NOMO-1 treated with DMSO at 0.1 percent for 48 hours (cell line): ENCODE measurements around the gene SLC38A9.
"Not testable (repeated sequence)": the region's sequence is repeated elsewhere in the genome, so short reads cannot be mapped to it uniquely, and the experiment has no call there.

Source experiments
- DNase-seq: peaks from one replicate; lab custom pipeline; 2025; ENCODE audit not compliant: unreplicated experiment; lab: John Stamatoyannopoulos, UW

SLC38A9 gene

DNA sequence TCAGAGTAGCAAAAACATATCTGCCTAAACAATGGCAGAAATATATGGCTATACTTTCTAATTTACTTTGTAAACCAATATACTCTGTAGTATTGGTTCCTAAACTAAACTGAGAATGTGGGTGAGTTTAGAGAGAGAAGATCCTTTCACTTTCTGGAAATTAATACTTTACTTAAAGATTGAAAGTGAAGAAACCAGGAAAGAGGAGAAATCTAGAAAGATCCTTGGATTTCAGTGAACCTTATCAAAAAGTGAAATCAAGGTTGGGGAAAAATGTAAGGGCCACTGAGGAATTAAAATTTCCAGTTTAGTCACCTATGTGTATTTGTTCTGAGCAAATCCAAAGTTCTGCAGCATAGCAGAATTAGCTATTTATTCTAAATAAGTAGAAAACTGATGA, 5.9 kb downstream of the SLC38A9 start:
- DNase-seq = no peak

DNA sequence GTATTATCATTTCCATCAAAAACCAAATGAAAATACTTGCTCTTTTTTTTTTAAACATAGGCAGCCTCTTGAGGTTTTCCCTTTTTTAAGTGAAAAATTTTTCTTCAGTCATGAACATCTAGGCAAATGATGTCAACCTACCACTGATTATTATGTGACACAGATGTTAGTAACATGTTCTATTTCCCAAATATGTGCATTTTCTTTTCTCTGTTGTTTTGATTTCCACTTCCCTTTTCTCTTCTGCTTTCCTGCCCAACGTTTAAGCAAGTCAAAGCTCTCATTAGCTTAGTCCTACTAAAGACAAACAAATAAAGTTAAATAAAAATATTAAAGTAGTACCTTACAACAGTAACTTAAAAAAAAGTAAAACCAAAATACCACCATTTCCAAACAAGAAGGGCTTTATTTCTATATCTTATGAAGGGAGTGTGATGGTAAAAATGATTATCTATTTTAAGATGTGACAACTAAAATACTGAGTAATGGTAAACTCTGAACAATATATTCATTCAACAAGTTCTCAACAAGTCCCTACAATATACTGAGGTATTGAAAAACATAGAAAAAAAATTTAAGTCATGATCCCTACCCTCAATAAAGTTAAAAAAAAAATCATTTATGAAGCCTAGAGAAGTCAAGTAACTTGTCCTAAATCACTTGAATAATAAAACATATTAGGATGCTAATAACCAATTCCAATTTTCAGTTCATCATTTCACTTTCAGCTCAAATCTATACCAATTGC, 9.4 kb downstream of the SLC38A9 start:
- DNase-seq = peak; percentile 70

DNA sequence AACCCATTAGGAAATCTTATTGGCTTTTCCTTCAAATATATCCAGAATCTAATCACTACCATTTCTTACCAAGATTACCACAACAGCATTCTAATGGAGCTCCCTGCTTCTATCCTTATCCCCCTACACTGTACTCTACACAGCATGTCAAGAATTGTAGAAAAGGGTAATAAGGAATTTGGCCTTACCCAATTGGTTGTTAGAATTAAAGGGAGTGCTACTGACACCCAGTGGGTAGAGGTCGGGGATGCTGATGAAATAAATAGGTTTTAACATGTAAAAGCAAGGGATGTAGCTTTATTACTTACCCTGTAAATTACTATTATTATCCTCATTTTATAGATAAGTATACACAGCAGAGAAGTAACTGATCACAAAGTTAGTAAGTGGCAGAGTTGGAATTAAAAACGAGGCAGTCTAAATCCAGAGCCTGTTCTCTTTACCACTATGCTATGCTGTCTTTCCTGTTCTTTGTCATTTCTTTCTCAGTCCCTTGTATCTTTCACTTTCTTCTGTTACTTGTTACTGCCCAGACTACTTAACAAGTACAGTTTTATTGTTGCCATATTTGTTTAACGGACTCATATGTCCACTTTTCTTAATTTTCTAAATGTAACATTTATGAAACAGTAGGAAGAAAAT, 10.5 kb downstream of the SLC38A9 start:
- DNase-seq = no peak

DNA sequence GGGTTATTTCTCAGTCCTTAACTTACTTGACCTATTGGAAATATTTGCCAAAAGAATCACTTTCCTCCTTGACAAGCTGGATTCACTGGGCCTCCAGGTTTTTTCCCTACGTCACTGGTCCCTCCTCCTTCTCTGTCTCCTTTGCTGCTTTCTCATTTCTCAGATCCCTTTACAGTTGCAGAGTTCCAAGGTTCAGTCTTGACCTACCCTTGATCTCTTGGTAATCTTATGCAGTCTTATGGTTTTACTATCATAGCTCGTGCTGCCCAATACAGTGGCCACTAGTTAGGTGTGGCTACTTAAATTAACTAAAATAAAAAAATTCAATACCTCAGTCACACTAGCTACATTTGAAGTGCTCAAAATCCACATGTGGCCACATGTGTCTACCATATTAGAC, 11.4 kb downstream of the SLC38A9 start:
- no peak for DNase-seq

DNA sequence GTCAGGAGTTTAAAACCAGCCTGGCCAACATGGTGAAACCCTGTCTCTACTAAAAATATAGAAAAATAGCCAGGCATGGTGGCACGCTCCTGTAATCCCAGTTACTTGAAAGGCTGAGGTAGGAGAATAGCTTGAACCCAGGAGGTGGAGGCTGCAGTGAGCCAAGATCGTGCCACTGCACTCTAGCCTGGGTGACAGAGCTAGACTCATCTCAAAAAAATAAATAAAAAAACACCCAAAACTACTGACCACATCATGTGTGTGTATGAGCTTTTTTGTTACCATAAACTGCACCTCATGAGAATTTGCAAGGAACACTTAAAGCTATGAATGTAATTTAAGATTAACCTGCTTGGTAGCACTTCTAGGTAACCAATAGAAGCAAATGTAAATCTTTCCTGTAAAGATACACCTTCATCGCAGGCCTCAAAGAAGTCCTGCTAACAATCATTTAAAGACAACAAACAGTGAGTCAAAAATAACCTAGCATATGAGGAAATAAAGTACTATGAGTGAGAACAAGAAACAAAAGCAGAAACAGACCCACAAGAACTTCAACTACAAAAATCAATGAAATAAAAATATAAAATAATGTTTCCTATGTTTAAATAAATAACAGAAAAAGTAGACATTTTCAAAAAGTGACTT, 13.0 kb downstream of the SLC38A9 start:
- peak; percentile 31 for DNase-seq

DNA sequence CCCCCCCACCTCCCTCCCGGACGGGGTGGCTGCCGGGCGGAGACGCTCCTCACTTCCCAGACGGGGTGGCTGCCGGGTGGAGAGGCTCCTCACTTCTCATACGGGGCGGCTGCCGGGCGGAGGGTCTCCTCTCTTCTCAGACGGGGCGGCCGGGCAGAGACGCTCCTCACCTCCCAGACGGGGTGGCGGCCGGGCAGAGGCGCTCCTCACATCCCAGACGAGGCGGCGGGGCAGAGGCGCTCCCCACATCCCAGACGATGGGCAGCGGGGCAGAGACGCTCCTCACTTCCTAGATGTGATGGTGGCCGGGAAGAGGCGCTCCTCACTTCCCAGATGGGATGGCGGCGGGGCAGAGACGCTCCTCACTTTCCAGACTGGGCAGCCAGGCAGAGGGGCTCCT, 15.4 kb downstream of the SLC38A9 start:
- not testable (repeated sequence) for DNase-seq

DNA sequence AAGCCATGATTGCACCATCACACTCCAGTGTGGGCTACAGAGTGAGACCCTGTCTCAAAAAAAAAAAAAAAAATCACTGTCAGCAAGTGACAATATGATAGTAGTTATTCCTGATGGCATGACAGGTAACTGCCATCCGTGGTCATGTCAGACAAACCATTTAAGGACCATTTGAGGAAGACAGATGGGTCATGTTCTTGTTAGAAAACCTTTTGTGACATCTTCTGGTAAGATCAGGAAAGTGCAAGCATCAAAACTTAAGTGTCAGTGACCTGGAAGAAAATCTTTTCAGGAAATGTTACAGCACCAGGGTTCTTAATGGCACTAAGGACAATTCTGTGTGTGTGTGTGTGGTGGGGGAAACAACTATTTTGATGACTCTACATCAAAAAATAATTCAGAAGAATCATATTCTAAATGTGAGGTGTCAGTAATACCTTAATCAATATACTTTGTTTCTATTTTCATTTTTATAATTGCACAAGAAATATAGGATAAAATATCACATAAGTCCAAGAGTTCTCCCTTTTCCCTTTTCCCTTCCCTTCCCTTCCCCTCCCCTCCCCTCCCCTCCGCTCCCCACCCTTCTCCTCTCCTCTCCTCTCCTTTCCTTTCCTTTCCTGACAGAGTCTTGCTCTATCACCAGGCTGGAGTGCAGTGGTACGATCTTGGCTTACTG, 17.8 kb downstream of the SLC38A9 start:
- peak; percentile 39 for DNase-seq

DNA sequence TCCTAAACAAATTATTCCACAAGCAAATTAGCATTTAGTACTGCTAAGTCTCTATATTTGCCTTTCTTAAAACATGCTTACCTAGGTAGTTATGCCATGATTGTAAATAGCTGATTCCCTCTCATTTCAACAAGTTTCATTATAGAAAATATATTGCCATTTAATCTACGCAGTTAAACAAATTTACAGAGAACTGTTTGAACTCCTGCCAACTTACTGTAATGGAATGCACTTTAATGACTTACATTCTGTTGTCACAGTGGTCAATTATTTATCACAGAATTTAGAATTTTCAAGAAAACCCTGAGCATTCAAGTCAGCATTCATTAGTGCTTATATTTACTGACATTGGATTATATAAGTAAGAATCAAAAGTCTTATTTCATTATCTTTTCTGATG, 19.6 kb downstream of the SLC38A9 start:
- DNase-seq = no peak

DNA sequence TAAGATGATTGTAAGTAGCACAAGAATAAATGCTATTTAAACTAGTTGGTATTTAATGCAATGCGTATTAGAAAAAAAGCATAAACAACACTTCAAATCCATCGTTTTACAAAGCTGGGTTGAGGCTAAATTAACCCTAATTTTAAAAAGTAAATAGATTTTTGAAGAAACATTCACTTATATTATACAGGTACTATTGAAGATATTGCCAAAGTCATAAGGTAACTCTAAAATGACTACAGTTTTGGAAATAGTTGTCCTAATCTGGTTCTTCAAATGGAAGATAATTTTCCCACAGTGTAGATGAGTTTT, 20.1 kb downstream of the SLC38A9 start:
- no peak for DNase-seq

DNA sequence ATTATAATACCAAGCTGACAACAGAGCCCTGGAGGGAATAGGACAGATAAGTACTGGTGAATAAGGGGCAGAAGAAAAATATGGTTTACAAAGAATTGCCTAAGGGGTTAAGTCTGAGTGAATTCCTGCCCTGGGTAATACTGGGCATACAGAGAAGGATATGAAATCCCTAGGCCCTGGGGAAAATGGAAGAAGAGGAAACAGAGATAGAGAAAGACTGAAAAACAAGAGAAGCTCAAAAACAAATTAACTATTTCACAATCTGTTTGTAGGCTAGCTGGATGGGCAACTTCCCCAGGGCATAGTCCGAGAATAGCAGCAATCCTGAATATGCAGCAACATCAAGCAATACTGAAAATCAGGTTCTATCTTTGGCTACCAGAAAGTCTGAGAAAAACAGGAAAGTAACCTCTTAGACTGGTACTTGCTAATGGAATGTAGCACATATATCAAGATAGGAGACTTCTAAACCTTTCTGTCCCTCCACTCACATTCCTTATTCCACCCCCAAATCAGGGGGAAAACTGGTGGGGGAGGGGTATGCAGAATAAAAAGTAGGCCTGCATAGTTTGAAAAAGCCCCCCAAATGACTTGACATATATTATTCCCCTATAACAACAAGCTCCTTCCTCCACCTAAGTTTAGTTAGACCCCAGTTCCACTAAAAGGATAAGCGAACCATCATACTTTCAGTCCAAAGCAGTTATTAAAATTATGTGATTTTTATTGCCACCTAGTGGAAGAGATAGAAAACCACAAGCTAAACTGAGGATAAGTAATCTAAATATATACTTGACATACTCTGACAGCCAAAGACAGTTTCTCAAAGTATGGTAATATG, 20.6 kb downstream of the SLC38A9 start:
- peak; percentile 55 for DNase-seq

DNA sequence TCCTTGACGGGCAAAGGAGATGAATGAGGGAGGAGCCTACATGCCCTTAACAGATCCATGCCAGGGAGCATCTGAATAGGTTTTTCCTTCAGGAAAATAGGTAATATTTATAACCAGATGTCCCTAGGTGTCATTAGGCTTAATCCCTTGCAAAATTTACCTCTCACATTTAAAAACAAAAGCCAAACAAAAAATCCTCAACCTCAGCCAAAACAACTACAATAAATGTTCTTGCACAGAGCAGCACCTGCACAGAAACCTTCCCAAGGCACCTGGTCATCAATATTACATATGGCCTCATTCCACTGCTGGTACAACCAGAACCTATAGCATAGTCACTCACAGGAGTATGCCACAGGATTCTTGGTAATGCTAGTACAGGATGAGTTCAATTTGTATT, 30.1 kb downstream of the SLC38A9 start:
- DNase-seq = no peak

DNA sequence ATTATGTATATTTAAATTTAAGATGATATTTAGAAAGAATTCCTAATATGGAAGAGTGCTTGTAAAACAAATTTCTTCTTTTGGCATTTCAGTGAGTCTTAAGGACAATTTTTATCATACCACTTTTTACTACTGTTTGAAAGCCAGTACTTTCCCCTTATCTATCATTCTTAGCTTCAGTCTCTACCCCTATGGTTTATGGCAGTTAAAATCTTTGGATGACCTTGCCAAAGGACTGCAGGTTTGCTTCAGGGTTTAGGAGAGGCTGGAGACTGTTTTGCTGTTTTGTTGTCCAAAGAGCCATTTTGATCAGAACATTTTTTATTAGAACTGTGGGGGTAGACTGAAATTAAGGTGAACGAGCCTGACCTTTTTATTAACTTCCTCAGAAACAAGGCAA, 30.8 kb downstream of the SLC38A9 start:
- no peak for DNase-seq

DNA sequence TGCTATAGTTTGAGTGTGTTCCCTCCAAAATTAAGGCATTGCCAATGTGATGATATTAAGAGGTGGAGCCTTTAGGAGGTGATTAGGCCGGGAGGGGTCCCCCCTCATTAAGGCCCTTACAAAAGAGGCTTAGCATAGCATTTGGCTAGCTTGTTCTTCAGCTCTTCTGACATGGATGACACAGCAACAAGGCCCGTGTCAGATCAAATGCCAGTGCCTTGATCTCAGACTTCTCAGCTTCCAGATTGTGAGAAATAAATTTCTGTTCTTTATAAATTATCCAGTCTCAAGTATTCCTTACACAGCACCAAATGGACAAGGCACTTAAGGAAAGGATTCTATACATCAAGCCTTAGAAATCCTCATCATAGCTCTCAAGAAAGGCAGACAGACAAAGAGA, 31.8 kb downstream of the SLC38A9 start:
- DNase-seq = no peak

DNA sequence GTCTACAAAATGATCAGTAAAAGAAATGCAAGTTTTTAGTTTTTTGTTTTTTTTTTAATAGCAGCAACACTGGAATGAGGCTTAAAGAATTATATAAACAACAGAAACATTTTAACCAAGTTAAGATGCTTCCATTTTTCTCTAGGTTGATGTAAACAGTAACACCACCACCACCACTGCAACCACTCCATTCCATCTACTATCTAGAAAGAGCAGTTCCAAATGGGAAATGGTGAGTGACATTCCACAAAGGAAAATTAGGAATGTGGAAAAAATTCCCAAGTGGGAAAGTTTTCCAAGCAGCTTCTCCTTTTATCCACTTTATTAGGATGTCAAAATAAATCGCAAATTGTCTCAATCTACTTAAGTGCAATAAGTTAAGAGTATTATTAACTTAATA, 32.6 kb downstream of the SLC38A9 start:
- DNase-seq = no peak

DNA sequence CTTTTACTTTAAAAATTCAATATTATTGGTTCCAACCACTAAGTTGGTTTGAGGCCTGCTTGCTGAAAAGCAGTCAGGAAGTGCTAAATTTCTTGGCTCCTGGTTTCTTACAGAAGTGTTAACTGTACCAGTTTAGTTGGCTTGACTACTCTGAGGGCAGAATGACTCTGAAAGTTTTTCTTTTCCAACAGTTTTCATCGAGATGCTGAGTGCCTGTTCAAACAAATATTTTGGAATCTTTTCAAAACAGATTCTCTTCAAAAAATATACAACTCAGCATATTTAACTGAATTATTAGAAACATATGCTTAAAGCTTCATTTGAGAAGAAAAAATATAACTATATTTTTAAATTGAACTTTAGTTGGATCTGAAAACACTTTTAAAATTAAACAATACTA, 37.0 kb downstream of the SLC38A9 start:
- no peak for DNase-seq

DNA sequence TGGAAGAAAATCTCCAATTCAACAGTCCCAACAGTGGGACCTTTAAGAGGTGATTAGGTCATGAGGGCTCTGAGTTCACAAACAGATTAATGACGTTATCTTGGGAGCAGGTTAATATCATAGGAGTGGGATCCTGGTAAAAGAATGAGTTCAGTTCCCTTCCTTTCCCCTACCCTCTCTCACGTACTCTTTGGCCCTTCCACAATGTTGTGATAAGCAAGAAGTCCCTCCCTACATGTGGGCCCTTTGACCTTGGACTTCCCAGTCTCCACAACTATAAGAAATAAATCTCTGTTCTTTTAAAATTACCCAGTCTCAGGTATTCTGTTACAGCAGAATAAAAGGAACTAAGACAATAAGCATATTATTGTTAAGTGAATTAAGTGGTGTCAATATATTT, 37.8 kb downstream of the SLC38A9 start:
- no peak for DNase-seq

DNA sequence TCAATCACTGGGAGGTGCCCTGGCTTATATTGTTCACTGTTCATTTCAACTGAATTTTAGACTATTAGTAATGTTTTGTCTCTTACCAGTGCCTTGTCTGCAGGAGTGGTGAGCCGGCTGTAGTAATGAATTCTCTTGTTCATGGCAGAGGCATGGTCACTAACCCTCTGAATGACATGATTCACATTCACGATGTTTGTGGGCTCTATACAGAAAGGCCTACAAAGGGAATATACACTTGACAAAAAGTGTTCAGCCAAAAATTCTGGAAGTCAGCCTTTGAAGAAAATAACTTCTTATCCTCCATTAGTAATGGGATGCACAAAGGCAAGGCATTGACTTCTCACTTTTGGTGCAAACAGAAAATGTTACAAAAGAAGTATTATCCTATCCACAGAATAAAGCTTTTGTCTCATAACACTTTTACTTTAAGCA, 39.6 kb downstream of the SLC38A9 start:
- no peak for DNase-seq

DNA sequence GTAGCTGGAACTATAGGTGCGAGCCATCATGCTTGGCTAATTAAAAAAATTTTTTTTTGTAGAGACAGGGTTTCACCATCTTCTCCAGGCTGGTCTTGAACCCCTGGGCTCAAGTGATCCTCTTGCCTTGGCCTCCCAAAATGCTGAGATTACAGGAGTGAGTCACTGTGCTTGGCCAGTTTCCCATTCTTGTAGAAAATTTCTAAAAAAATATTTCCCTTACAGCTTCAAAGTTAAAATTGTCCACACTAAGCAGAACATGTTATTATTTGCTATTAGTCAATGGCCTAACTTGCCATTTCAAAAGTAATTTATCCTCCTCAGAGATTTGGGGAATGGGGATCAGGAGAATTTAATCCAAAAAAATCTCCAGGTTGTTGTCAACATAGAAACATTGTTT, 40.1 kb downstream of the SLC38A9 start:
- DNase-seq = no peak

DNA sequence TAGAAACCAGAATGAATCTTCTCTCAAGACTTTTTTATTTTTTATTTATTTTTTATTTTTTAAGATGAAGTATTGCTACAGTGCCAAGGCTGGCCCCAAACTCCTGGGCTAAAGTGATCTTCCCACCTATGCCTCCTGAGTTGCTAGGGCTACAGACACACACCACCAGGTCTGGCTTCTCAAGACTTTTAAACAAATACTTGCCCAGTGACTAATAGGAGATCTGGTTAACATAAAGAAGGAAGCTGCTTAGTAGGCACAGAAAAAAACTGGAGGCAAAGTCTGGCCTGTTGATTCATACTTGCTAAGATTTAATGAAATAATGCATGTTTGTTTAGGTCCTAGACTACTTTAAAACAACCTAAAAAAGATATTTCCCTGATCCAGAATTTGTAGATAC, 43.8 kb downstream of the SLC38A9 start:
- DNase-seq = no peak

DNA sequence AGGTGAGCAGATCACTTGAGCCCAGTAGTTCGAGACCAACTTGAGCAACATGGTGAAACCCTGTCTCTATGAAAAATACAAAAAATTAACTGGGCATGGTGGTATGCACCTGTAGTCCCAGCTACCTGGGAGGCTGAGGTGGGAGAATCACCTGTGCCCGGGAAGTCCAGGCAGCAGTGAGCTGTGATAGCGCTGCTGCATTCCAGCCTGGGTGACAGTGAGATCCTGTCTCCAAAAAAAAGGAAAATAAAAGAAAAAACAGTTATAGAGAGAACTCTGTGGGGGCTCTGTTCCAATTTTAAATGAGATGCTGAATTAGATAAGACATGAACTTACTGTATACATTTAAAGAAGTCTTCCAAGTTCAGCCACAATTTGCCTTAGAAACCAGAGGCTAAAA, 44.2 kb downstream of the SLC38A9 start:
- DNase-seq = no peak

DNA sequence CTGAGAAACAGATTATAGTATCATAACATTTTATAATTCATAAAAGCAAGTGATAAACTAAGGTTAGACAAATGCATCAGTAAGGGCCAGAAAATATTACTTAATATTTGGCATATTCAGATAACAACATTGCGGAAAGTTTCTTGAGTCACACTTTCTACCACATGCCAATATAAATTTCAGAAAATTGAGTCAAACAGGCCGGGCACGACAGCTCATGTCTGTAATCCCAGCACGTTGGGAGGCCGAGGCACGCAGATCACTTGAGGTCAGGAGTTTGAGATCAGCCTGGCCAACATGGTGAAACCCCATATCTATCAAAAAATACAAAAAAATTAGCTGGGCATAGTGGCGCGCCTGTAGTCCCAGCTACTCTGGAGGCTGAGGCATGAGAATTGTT, 47.1 kb downstream of the SLC38A9 start:
- no peak for DNase-seq
